ENCODE measurements around the gene HCN3. TPM values are rescaled to one million over a fixed set of nuclear protein-coding genes. Genes with fewer than 3 reads are reported as not detected.

The HCN3 gene
- polyA plus RNA-seq, 1 of the 3 experiments (the other 2 are of a cell fraction), result 9.7 TPM

DNA sequence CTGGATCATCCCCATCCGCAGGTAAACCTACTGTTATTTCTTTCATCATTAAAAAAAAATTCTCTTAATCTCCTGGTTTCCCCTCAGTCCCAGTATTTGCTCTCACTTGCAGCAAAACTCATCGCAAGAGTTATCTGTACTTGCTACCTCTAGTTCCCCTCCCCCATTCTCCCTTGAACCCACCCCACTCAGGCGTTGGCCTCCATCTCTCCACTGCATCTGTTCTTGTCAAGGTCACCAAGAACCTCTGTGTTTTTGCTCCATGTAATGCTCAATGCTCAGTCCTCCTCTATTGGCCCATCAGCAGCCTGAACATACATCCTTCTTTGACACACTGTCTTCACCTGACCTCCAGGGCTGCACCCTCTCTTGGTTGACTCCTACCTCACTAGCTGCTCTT, 19.4 kb downstream of the HCN3 start:
- no peak overlapping the region for H3K4me2 ChIP-seq
- H3K9ac ChIP-seq, result no peak overlapping the region
- DNase-seq, result no peak
- no peaks in the 10 kb centered on the region for H3K9me2 ChIP-seq
- H2AFZ ChIP-seq (ENCODE audit: low read depth), result no peak overlapping the region
- ChIA-PET CTCF (interaction anchor here (1.3 kb wide), 1 partner anchor 11 kb away, joined by 6 read pairs; the partner anchor contains the start of gene FDPS), POLR2A (no interaction called here)
- no peaks in the 10 kb centered on the region for H3K27me3 ChIP-seq (ENCODE audit: insufficient read depth)
- H3K9me3 ChIP-seq, result no peaks in the 10 kb centered on the region
- no peaks in the 10 kb centered on the region for H3K4me1 ChIP-seq (ENCODE audit: control insufficient read depth in 1 of 2, insufficient read depth in 2 of 2, low read depth in 1 of 2, low read length in 1 of 2)
- H3K27ac ChIP-seq (ENCODE audit: low read depth in 2 of 2, low read length in 1 of 2), result no peak overlapping the region
- 67% methylated on average over 3 of the region's 3 CpGs for WGBS (ENCODE audit: low lambda C conversion rate)
- H4K20me1 ChIP-seq (ENCODE audit: insufficient read depth), result no peaks in the 10 kb centered on the region
- H3F3A ChIP-seq (replicated peaks; ENCODE audit: insufficient read depth), result no peaks in the 10 kb centered on the region
- H3K4me3 ChIP-seq (ENCODE audit: low read depth in 2 of 2, low read length in 1 of 2), result no peak overlapping the region
- no peaks in the 10 kb centered on the region for H3K36me3 ChIP-seq (replicated peaks in 1 of 2; ENCODE audit: control insufficient read depth in 1 of 2, insufficient read depth in 2 of 2, low read length in 1 of 2)
- no peaks in the 10 kb centered on the region for H3K79me2 ChIP-seq (ENCODE audit: insufficient read depth)
- TF ChIP-seq POLR2AphosphoS5 (IDR thresholded peaks at IDR 0.05; ENCODE audit: low read depth, low read length), result no peak
- TF ChIP-seq ELF1 (IDR thresholded peaks at IDR 0.05), result no peak
- no peak for TF ChIP-seq FOXM1 (IDR thresholded peaks at IDR 0.05; ENCODE audit: low read depth)
- no peak for TF ChIP-seq YY1 (IDR thresholded peaks at IDR 0.05; ENCODE audit: low read depth)
- TF ChIP-seq CHD2 (IDR thresholded peaks at IDR 0.05; ENCODE audit: low read length, partially characterized antibody), result no peak
- TF ChIP-seq, protein P1, sequence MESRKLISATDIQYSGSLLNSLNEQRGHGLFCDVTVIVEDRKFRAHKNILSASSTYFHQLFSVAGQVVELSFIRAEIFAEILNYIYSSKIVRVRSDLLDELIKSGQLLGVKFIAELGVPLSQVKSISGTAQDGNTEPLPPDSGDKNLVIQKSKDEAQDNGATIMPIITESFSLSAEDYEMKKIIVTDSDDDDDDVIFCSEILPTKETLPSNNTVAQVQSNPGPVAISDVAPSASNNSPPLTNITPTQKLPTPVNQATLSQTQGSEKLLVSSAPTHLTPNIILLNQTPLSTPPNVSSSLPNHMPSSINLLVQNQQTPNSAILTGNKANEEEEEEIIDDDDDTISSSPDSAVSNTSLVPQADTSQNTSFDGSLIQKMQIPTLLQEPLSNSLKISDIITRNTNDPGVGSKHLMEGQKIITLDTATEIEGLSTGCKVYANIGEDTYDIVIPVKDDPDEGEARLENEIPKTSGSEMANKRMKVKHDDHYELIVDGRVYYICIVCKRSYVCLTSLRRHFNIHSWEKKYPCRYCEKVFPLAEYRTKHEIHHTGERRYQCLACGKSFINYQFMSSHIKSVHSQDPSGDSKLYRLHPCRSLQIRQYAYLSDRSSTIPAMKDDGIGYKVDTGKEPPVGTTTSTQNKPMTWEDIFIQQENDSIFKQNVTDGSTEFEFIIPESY (IDR thresholded peaks at IDR 0.05; ENCODE audit: borderline replicate concordance, low read depth), result no peak
- TF ChIP-seq RAD21 (IDR thresholded peaks at IDR 0.05; ENCODE audit: low read length), result no peak
- TF ChIP-seq, protein P2, sequence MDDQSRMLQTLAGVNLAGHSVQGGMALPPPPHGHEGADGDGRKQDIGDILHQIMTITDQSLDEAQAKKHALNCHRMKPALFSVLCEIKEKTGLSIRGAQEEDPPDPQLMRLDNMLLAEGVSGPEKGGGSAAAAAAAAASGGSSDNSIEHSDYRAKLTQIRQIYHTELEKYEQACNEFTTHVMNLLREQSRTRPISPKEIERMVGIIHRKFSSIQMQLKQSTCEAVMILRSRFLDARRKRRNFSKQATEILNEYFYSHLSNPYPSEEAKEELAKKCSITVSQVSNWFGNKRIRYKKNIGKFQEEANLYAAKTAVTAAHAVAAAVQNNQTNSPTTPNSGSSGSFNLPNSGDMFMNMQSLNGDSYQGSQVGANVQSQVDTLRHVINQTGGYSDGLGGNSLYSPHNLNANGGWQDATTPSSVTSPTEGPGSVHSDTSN (IDR thresholded peaks at IDR 0.05), result no peak
- TF ChIP-seq FOXJ3 (CRISPR knock-in tag; IDR thresholded peaks at IDR 0.05), result no peak
- TF ChIP-seq TAF1 (IDR thresholded peaks at IDR 0.05; ENCODE audit: borderline replicate concordance, low read depth, low read length), result no peak
- no peak for TF ChIP-seq GABPA (IDR thresholded peaks at IDR 0.05; ENCODE audit: low read depth)
- TF ChIP-seq EP300 (IDR thresholded peaks at IDR 0.05; ENCODE audit: borderline replicate concordance in 1 of 2, low read depth in 1 of 2, low read length in 1 of 2), result no peak
- no peak for TF ChIP-seq MXI1 (IDR thresholded peaks at IDR 0.05; ENCODE audit: low read depth, low read length)
- TF ChIP-seq, protein P3, sequence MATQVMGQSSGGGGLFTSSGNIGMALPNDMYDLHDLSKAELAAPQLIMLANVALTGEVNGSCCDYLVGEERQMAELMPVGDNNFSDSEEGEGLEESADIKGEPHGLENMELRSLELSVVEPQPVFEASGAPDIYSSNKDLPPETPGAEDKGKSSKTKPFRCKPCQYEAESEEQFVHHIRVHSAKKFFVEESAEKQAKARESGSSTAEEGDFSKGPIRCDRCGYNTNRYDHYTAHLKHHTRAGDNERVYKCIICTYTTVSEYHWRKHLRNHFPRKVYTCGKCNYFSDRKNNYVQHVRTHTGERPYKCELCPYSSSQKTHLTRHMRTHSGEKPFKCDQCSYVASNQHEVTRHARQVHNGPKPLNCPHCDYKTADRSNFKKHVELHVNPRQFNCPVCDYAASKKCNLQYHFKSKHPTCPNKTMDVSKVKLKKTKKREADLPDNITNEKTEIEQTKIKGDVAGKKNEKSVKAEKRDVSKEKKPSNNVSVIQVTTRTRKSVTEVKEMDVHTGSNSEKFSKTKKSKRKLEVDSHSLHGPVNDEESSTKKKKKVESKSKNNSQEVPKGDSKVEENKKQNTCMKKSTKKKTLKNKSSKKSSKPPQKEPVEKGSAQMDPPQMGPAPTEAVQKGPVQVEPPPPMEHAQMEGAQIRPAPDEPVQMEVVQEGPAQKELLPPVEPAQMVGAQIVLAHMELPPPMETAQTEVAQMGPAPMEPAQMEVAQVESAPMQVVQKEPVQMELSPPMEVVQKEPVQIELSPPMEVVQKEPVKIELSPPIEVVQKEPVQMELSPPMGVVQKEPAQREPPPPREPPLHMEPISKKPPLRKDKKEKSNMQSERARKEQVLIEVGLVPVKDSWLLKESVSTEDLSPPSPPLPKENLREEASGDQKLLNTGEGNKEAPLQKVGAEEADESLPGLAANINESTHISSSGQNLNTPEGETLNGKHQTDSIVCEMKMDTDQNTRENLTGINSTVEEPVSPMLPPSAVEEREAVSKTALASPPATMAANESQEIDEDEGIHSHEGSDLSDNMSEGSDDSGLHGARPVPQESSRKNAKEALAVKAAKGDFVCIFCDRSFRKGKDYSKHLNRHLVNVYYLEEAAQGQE (IDR thresholded peaks at IDR 0.05; ENCODE audit: low read depth, low read length), result no peak
- TF ChIP-seq, protein P4, sequence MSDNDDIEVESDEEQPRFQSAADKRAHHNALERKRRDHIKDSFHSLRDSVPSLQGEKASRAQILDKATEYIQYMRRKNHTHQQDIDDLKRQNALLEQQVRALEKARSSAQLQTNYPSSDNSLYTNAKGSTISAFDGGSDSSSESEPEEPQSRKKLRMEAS (IDR thresholded peaks at IDR 0.05; ENCODE audit: low read depth), result no peak
- TF ChIP-seq FOSL2 (IDR thresholded peaks at IDR 0.05; ENCODE audit: borderline replicate concordance, low read depth), result no peak
- TF ChIP-seq, protein P5, sequence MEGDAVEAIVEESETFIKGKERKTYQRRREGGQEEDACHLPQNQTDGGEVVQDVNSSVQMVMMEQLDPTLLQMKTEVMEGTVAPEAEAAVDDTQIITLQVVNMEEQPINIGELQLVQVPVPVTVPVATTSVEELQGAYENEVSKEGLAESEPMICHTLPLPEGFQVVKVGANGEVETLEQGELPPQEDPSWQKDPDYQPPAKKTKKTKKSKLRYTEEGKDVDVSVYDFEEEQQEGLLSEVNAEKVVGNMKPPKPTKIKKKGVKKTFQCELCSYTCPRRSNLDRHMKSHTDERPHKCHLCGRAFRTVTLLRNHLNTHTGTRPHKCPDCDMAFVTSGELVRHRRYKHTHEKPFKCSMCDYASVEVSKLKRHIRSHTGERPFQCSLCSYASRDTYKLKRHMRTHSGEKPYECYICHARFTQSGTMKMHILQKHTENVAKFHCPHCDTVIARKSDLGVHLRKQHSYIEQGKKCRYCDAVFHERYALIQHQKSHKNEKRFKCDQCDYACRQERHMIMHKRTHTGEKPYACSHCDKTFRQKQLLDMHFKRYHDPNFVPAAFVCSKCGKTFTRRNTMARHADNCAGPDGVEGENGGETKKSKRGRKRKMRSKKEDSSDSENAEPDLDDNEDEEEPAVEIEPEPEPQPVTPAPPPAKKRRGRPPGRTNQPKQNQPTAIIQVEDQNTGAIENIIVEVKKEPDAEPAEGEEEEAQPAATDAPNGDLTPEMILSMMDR (IDR thresholded peaks at IDR 0.05), result no peak
- TF ChIP-seq NRF1 (IDR thresholded peaks at IDR 0.05; ENCODE audit: low read depth, low read length), result no peak
- TF ChIP-seq, protein P6, sequence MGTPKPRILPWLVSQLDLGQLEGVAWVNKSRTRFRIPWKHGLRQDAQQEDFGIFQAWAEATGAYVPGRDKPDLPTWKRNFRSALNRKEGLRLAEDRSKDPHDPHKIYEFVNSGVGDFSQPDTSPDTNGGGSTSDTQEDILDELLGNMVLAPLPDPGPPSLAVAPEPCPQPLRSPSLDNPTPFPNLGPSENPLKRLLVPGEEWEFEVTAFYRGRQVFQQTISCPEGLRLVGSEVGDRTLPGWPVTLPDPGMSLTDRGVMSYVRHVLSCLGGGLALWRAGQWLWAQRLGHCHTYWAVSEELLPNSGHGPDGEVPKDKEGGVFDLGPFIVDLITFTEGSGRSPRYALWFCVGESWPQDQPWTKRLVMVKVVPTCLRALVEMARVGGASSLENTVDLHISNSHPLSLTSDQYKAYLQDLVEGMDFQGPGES (IDR thresholded peaks at IDR 0.05; ENCODE audit: low read depth, low read length), result no peak
